Measurements from ENCODE around the gene PLCH1.

DNA sequence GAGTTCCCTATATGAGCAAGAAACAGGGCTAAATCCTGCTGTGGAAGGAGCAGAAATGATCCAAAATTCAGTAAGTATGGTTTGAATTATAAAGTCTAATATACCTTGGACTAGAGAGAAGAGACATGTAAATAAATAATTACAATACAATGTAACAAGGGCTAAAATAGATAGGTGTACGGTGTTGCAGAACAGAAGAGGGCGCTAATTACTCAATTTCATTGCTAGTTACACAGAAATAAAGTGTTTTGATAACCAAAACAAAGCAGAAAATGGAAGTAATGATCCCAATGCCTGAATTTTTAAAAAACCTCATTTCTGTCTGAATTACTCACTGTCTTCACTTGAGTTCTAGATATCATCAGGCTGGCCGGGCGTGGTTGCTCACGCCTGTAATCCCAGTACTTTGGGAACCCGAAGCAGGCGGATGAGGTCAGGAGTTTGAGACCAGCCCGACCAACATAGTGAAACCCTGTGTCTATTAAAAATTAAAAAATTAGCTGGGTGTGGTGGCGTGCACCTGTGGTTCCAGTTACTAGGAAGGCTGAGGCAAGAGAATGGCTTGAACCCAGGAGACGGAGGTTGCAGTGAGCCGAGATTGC lies 8.3 kb upstream of the PLCH1 start:
- TF ChIP-seq, protein P1, sequence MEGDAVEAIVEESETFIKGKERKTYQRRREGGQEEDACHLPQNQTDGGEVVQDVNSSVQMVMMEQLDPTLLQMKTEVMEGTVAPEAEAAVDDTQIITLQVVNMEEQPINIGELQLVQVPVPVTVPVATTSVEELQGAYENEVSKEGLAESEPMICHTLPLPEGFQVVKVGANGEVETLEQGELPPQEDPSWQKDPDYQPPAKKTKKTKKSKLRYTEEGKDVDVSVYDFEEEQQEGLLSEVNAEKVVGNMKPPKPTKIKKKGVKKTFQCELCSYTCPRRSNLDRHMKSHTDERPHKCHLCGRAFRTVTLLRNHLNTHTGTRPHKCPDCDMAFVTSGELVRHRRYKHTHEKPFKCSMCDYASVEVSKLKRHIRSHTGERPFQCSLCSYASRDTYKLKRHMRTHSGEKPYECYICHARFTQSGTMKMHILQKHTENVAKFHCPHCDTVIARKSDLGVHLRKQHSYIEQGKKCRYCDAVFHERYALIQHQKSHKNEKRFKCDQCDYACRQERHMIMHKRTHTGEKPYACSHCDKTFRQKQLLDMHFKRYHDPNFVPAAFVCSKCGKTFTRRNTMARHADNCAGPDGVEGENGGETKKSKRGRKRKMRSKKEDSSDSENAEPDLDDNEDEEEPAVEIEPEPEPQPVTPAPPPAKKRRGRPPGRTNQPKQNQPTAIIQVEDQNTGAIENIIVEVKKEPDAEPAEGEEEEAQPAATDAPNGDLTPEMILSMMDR (conservative IDR thresholded peaks at IDR 0.05 in 1 of 2, IDR thresholded peaks at IDR 0.05 in 1 of 2; ENCODE audit: low read depth in 1 of 2, low read length in 2 of 2): peak; percentile 19 to 42
- no peak for TF ChIP-seq EZH2 (IDR thresholded peaks at IDR 0.05; ENCODE audit: low read length, missing control alignments)
